MCF 10A (cell line): ENCODE results near the gene SLC11A2. TPM values are rescaled to one million over a fixed set of nuclear protein-coding genes. Genes with fewer than 3 reads are reported as not detected.
"Not testable (repeated sequence)": the region's sequence is repeated elsewhere in the genome, so short reads cannot be mapped to it uniquely, and the experiment has no call there.

ENCODE experiments used
- BruUV-seq: library from RNA; stranded (reverse); fragments of 400-500 nt; replicated peaks from 2 replicates; lab custom pipeline; 2021; lab: Mats Ljungman, UMichigan
- CTCF ChIA-PET: fragments of 300-600 bp; sonication (Branson Sonifier 250); formaldehyde crosslinking; extraction: SDS; loops from one replicate; lab custom pipeline; 2021; ENCODE audit warnings: antibody characterized with exemption, inconsistent platforms; lab: Yijun Ruan, JAX
- POLR2A ChIA-PET: fragments of 300-600, 350-650 bp; sonication (Branson Sonifier 250); formaldehyde crosslinking; extraction: SDS; loops from one replicate; lab custom pipeline; 2020; ENCODE audit warnings: antibody characterized with exemption, inconsistent platforms; lab: Yijun Ruan, JAX
- DNase-seq: peaks from one replicate; pipeline ENCODE4 v3.0.0-alpha.2; 2018; ENCODE audit not compliant: unreplicated experiment
- H3K27ac Mint-ChIP-seq: one replicate; pipeline ENCODE4 v1.8.0; 2022; ENCODE audit warnings: mild to moderate bottlenecking, low read depth, mixed read lengths; ENCODE audit not compliant: unreplicated experiment
- H3K27me3 Mint-ChIP-seq: one replicate; pipeline ENCODE4 v1.8.0; 2022; ENCODE audit warnings: mixed read lengths; ENCODE audit not compliant: insufficient read depth, unreplicated experiment
- H3K36me3 Mint-ChIP-seq: one replicate; pipeline ENCODE4 v1.8.0; 2022; ENCODE audit warnings: mild to moderate bottlenecking, moderate library complexity, mixed read lengths; ENCODE audit not compliant: insufficient read depth, unreplicated experiment
- H3K4me1 Mint-ChIP-seq: one replicate; pipeline ENCODE4 v1.8.0; 2022; ENCODE audit warnings: mixed read lengths; ENCODE audit not compliant: insufficient read depth, unreplicated experiment
- H3K4me3 Mint-ChIP-seq: one replicate; pipeline ENCODE4 v1.8.0; 2022; ENCODE audit warnings: mild to moderate bottlenecking, moderate library complexity, mixed read lengths; ENCODE audit not compliant: unreplicated experiment
- H3K9me3 Mint-ChIP-seq: one replicate; pipeline ENCODE4 v1.8.0; 2022; ENCODE audit warnings: mixed read lengths; ENCODE audit not compliant: unreplicated experiment
- intact Hi-C: fragments of 100-400 bp; cut with micrococcal nuclease; formaldehyde crosslinking; loops from 2 replicates; pipeline ENCODE4 v1.14.1; 2022
- total RNA-seq: library from RNA; stranded (reverse); gene quantifications from 2 replicates; pipeline ENCODE4 v1.2.3, GENCODE V29; 2022
- TF ChIP-seq, protein P1 (sequence below): fragments of 200-600 bp; IDR thresholded peaks from one replicate; pipeline ENCODE4 v1.8.0; 2022; ENCODE audit warnings: antibody characterized with exemption, mild to moderate bottlenecking; ENCODE audit not compliant: unreplicated experiment

SLC11A2 gene
- total RNA-seq, 1 experiment from 2014 or later = 45.6 TPM

DNA sequence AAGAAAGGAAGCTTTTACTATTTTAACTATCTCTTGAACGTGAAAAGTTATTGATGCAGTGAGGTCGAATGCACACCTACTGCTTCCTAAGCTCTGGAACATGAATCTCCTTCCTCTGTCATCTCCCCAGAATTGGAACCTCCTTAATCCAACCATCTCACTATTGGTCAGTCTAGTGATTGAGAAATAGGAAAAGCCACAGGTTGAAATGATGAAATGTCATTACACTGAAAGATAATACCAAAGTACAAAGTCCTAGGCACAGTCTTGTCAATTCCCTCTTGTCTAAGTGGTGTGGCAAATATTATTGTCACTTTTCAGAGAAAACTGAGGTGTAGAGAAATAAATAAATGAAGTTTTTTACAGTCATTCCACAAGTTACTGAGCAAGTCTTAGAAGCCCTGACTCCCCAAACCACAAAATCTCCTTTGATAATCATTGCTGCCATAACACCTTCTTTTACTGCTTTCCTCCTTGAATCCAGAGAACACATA lies 93.3 kb downstream of the SLC11A2 start:
- peak overlapping the region; percentile 52 for H3K27ac Mint-ChIP-seq
- POLR2A ChIA-PET = interaction anchor here (0.6 to 1.2 kb wide), 8 partner anchors 8 to 145 kb away, joined by 3 to 7 read pairs (median 4); a partner anchor contains a TSS
- CTCF ChIA-PET = no interaction called here
- H3K4me1 Mint-ChIP-seq = peaks cover 41% of the 10 kb centered on the region
- BruUV-seq = no TSS peak
- H3K27me3 Mint-ChIP-seq = no peaks in the 10 kb centered on the region
- H3K9me3 Mint-ChIP-seq = no peaks in the 10 kb centered on the region
- H3K4me3 Mint-ChIP-seq = no peak overlapping the region
- peak; percentile 52 for DNase-seq
- TF ChIP-seq, protein P1, sequence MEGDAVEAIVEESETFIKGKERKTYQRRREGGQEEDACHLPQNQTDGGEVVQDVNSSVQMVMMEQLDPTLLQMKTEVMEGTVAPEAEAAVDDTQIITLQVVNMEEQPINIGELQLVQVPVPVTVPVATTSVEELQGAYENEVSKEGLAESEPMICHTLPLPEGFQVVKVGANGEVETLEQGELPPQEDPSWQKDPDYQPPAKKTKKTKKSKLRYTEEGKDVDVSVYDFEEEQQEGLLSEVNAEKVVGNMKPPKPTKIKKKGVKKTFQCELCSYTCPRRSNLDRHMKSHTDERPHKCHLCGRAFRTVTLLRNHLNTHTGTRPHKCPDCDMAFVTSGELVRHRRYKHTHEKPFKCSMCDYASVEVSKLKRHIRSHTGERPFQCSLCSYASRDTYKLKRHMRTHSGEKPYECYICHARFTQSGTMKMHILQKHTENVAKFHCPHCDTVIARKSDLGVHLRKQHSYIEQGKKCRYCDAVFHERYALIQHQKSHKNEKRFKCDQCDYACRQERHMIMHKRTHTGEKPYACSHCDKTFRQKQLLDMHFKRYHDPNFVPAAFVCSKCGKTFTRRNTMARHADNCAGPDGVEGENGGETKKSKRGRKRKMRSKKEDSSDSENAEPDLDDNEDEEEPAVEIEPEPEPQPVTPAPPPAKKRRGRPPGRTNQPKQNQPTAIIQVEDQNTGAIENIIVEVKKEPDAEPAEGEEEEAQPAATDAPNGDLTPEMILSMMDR = no peak
- peaks cover 36% of the 10 kb centered on the region for H3K36me3 Mint-ChIP-seq
- intact Hi-C loops = no loop called here

DNA sequence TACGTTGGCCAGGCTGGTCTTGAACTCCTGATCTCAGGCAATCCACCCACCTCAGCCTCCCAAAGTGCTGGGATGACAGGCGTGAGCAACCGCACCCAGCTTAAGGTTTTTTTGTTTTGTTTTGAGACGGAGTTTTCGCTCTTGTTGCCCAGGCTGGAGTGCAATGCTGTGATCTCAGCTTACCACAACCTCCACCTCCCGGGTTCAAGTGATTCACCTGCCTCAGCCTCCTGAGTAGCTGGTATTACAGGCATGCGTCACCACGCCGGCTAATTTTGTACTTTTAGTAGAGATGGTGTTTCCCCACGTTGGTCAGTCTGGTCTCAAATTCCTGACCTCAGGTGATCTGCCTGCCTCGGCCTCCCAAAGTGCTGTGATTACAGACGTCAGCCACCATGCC lies 95.7 kb downstream of the SLC11A2 start:
- H3K27ac Mint-ChIP-seq, DNase-seq, BruUV-seq, H3K27me3 Mint-ChIP-seq, H3K9me3 Mint-ChIP-seq, H3K4me3 Mint-ChIP-seq, intact Hi-C loops: not testable (repeated sequence)
- Mint-ChIP-seq H3K4me1 (peaks cover 44% of the 10 kb centered on the region), H3K36me3 (peaks cover 28% of the 10 kb centered on the region)
- ChIA-PET POLR2A (interaction anchor here (0.5 to 1.3 kb wide), 3 partner anchors 9 to 98 kb away, joined by 3 to 4 read pairs (median 4); no protein-coding TSS in a partner anchor), CTCF (interaction anchor here (0.6 to 4.3 kb wide), 5 partner anchors 56 to 166 kb away, joined by 4 to 18 read pairs (median 4); no protein-coding TSS in a partner anchor)

DNA sequence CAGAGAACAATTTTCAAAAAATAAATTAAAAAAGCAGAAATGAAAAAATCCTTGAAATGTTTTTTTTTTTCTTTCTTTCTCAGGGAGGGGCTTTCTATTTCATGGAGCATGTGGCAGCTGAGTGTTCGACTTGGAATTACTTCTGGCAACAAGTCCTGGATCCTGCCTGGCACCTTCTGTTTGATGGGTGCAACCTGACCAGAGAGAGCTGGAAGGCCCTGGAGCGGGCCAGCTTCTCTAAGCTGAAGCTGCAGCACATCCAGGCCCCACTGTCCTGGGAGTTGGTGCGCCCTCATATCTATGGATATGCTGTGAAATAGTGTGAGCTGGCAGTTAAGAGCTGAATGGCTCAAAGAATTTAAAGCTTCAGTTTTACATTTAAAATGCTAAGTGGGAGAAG lies 96.4 kb downstream of the SLC11A2 start:
- Mint-ChIP-seq H3K4me1 (peaks cover 40% of the 10 kb centered on the region), H3K4me3 (no peak overlapping the region), H3K27me3 (no peaks in the 10 kb centered on the region), H3K27ac (no peak overlapping the region), H3K9me3 (no peaks in the 10 kb centered on the region), H3K36me3 (peaks cover 28% of the 10 kb centered on the region)
- TF ChIP-seq, protein P1 = no peak
- CTCF ChIA-PET = interaction anchor here (0.6 to 4.3 kb wide), 5 partner anchors 56 to 165 kb away, joined by 4 to 18 read pairs (median 4); no protein-coding TSS in a partner anchor
- POLR2A ChIA-PET = interaction anchor here (0.5 to 1.3 kb wide), 3 partner anchors 9 to 98 kb away, joined by 3 to 4 read pairs (median 4); no protein-coding TSS in a partner anchor
- BruUV-seq = no TSS peak
- no peak for DNase-seq
- intact Hi-C loops = loop anchor here (10.0 kb wide), 1 partner anchor 165 kb away; the partner anchor contains the start of gene ATF1

Other genes starting within 250 kb of the SLC11A2 start
- gene TMPRSS12, start 183.5 kb downstream of the SLC11A2 start, total RNA-seq = not detected in 2 replicates
- gene HIGD1C, start 73.8 kb downstream of the SLC11A2 start, total RNA-seq = not detected in 2 replicates
- gene LETMD1, start 21.9 kb upstream of the SLC11A2 start, total RNA-seq = 60.5 and 65.8 TPM in 2 replicates
- 41.4 and 46.3 TPM in 2 replicates for gene CSRNP2, start 57.2 kb upstream of the SLC11A2 start, total RNA-seq
- 31.5 and 34.9 TPM in 2 replicates for gene TFCP2, start 146.8 kb upstream of the SLC11A2 start, total RNA-seq
- gene POU6F1, start 191.7 kb upstream of the SLC11A2 start, total RNA-seq = 3.0 and 3.8 TPM in 2 replicates
- gene DAZAP2, start 212.4 kb upstream of the SLC11A2 start, total RNA-seq = 74.2 and 93.2 TPM in 2 replicates
- gene SMAGP, start 244.0 kb upstream of the SLC11A2 start, total RNA-seq = 17.4 and 19.0 TPM in 2 replicates